ENCODE data around the gene YIF1B. TPM values are rescaled to one million over a fixed set of nuclear protein-coding genes. Genes with fewer than 3 reads are reported as not detected.
"Not testable (repeated sequence)": the region's sequence is repeated elsewhere in the genome, so short reads cannot be mapped to it uniquely, and the experiment has no call there.

YIF1B gene
- total RNA-seq, 2 donors from 2014 or later = 34.7 to 71.9 TPM

DNA sequence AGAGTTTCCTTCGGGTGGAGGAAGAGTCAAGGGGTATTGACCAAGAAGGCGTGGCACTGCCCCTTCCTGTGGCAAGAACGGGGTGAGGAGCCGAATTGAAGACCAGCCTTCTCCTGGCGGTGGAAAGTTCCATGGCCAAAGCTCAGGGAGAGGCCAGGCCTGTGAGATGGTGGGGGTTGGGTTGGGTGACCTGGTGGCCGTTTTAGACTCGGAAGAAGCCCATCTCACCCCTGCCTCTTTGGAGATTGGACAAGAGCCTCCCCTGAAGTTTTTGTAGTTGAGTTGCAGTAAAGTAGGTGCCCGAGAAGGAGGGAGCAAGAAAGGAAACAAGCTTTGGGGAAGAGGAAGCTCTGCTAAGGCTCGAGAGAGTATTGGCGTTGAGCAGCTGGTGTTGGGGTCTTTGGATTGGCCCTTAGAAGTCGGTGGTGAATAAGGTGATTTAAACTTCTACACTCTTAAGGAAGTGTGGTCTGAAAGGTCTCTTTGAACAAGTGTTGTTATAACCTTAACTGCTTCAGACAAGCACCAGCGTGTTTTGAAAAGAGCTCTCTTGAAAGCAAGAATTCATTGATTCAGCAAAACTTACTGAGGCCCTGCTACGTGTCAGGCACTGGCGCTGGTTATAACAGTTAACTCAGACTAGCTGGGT is 50.4 kb downstream of the YIF1B start:
- WGBS = 34% methylated on average over 14 of the region's 14 CpGs
- intact Hi-C loops (cut with DNase I) = no loop called here
- Histone ChIP-seq H3K4me3 (peak overlapping the region; percentile 59 to 81), H3K27me3 (replicated peaks; ENCODE audit: insufficient read depth) (no peaks in the 10 kb centered on the region), H3K4me1 (replicated peaks) (peaks cover 5% of the 10 kb centered on the region), H3K27ac (peak overlapping the region; percentile 92 to 93), H3K36me3 (no peaks in the 10 kb centered on the region), H3K9me3 (no peaks in the 10 kb centered on the region)
- no peak for DNase-seq (ENCODE audit: low spot score)
- peak; percentile 19 for TF ChIP-seq POLR2A (IDR thresholded peaks at IDR 0.05)
- TF ChIP-seq, protein P1, sequence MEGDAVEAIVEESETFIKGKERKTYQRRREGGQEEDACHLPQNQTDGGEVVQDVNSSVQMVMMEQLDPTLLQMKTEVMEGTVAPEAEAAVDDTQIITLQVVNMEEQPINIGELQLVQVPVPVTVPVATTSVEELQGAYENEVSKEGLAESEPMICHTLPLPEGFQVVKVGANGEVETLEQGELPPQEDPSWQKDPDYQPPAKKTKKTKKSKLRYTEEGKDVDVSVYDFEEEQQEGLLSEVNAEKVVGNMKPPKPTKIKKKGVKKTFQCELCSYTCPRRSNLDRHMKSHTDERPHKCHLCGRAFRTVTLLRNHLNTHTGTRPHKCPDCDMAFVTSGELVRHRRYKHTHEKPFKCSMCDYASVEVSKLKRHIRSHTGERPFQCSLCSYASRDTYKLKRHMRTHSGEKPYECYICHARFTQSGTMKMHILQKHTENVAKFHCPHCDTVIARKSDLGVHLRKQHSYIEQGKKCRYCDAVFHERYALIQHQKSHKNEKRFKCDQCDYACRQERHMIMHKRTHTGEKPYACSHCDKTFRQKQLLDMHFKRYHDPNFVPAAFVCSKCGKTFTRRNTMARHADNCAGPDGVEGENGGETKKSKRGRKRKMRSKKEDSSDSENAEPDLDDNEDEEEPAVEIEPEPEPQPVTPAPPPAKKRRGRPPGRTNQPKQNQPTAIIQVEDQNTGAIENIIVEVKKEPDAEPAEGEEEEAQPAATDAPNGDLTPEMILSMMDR (IDR thresholded peaks at IDR 0.05) = peak in 2 of 4 experiments; percentile 20 to 23
- TF ChIP-seq POLR2AphosphoS5 (IDR thresholded peaks at IDR 0.05) = no peak

DNA sequence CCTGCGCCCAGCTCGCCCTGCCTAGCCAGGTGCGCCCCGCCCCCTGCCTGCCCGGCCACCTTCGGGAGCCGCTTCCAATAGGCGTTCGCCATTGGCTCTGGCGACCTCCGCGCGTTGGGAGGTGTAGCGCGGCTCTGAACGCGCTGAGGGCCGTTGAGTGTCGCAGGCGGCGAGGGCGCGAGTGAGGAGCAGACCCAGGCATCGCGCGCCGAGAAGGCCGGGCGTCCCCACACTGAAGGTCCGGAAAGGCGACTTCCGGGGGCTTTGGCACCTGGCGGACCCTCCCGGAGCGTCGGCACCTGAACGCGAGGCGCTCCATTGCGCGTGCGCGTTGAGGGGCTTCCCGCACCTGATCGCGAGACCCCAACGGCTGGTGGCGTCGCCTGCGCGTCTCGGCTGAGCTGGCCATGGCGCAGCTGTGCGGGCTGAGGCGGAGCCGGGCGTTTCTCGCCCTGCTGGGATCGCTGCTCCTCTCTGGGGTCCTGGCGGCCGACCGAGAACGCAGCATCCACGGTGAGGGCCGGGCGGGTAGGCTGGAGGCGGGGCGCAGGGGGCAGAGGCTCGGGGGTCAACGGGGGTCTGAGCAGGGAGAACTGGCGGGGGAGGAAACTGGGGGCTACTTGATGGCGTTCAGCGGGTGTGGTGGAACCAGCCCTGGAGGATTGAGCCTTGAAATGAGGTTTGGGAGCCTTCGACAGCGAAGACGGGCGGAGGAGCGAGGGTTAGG is 51.1 kb downstream of the YIF1B start, which contains the start of gene SPINT2:
Gene SPINT2, plus strand, starts transcription at position 88 of the 727 bp plus-strand sequence. Its CDS starts 320 bp downstream, at position 408.
- intact Hi-C loops (cut with DNase I) = no loop called here
- H3K27ac ChIP-seq = peak within 1 kb of the TSS; percentile 92 to 93
- TF ChIP-seq POLR2AphosphoS5 (IDR thresholded peaks at IDR 0.05) = peak; percentile 94
- TF ChIP-seq, protein P1 (IDR thresholded peaks at IDR 0.05) = peak in 1 of 4 experiments; percentile 37
- TF ChIP-seq POLR2A (IDR thresholded peaks at IDR 0.05) = peak; percentile 98
- H3K4me1 ChIP-seq (replicated peaks) = no peaks in the 10 kb centered on the region
- no peaks in the 10 kb centered on the region for H3K27me3 ChIP-seq (replicated peaks; ENCODE audit: insufficient read depth)
- H3K4me3 ChIP-seq = peak within 1 kb of the TSS; percentile 59 to 81
- WGBS = 4% methylated on average over 47 of the region's 78 CpGs
- no peaks in the 10 kb centered on the region for H3K36me3 ChIP-seq
- no peak for DNase-seq (ENCODE audit: low spot score)
- no peaks in the 10 kb centered on the region for H3K9me3 ChIP-seq

DNA sequence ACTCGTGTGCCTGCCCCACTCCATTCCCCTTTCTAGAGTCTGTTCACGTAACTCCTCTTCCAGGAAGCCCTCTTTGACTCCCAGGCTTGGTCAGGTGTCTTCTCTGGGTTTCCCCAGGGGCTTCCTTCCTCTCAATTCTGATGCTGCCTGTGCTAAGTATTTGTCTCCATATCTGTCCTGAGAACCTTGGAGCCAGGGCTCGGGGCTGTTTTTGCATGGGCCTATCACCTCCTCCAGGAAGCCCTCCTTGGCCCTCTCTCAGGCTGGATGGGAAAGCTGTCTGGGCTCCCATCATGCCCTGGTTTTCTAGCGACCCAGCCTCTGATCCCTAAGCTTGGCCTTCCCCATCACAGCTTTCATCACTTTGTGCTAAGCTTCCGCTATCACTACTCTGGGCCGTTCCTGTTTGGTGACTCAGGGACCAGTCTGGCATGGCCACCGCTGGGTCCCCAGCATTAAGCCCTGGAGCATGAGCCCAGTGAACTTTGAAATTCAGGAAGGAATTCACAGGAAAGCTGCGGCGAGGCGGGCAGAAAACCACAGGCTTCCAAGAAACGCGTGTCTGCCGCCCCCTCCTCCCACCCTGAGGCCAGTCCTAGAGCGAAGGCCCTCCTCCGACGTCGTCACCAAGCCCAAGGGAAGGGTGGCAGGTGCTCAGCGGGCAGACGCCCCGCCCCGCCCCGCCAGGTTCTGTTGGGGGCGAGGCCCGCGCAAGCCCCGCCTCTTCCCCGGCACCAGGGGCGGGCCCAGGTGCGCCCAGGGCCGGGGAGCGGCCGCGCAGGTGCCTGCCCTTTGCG is 51.9 kb downstream of the YIF1B start:
- H3K4me1 ChIP-seq (replicated peaks) = no peaks in the 10 kb centered on the region
- peak; percentile 94 for DNase-seq (ENCODE audit: low spot score)
- WGBS = 14% methylated on average over 27 of the region's 34 CpGs

DNA sequence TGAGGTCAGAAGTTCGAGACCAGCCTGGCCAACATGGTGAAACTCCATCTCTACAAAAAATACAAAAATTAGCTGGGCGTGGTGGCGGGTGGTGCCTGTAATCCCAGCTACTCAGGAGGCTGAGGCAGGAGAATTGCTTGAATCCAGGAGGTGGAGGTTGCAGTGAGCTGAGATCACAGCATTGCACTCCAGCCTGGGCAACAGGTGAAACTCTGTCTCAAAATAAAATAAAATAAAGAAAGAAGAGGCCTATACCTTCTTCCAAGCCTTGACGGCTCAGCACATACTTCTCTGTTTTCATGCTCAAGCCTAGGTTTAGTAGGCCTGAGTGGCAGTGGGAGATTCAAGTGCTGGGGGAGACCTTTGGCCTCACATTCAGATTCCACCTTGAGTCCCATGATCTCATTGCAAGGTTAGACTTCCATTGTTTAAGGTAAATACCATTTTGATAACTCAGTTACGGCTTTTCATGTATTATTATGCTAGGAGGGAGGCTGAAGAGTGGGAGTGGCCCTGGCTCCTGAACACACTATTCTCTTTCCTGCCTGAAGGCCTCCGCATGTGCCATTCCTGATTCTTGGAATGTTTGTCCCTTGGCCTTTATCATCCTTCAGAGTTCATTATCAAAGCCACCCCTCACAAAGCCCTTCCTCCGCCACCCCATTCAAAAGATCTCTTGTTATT is 53.0 kb downstream of the YIF1B start:
- Histone ChIP-seq H3K27ac (no peak overlapping the region), H3K36me3 (no peaks in the 10 kb centered on the region), H3K4me3 (no peak overlapping the region), H3K27me3 (replicated peaks; ENCODE audit: insufficient read depth) (no peaks in the 10 kb centered on the region), H3K4me1 (replicated peaks) (no peaks in the 10 kb centered on the region), H3K9me3 (no peaks in the 10 kb centered on the region)
- WGBS = 98% methylated on average over 7 of the region's 7 CpGs
- DNase-seq (ENCODE audit: low spot score) = no peak
- intact Hi-C loops (cut with DNase I) = no loop called here
- TF ChIP-seq POLR2AphosphoS5 (IDR thresholded peaks at IDR 0.05) = no peak
- no peak for TF ChIP-seq POLR2A (IDR thresholded peaks at IDR 0.05)
- TF ChIP-seq, protein P1 (IDR thresholded peaks at IDR 0.05) = no peak

More for the DNA sequence above, 51.9 kb downstream of the YIF1B start:
- Histone ChIP-seq H3K36me3 (no peaks in the 10 kb centered on the region), H3K9me3 (no peaks in the 10 kb centered on the region), H3K27me3 (replicated peaks; ENCODE audit: insufficient read depth) (no peaks in the 10 kb centered on the region), H3K27ac (peak overlapping the region; percentile 67 to 93), H3K4me3 (peak overlapping the region; percentile 59 to 81)
- intact Hi-C loops (cut with DNase I) = no loop called here
- TF ChIP-seq POLR2AphosphoS5 (IDR thresholded peaks at IDR 0.05) (no peak), POLR2A (IDR thresholded peaks at IDR 0.05) (no peak)
- TF ChIP-seq, protein P1 (IDR thresholded peaks at IDR 0.05) = no peak

DNA sequence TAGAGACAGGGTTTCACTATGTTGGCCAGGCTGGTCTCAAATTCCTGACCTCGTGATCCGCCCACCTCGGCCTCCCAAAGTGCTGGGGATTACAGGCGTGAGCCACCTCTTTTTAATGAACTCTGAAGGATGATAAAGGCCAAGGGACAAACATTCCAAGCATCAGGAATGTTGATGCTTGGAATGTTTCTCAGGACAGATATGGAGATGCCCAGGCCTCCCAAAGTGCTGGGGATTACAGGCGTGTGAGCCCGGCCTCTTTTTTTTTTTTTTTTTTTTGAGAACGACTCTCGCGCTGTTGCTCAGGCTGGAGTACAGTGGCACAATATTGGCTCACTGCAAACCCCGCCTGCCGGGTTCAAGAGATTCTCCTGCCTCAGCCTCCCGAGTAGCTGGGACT is 53.8 kb downstream of the YIF1B start:
- DNase-seq (ENCODE audit: low spot score); H3K36me3 ChIP-seq; intact Hi-C loops (cut with DNase I): not testable (repeated sequence)

More for the DNA sequence above, 53.8 kb downstream of the YIF1B start:
- not testable (repeated sequence) for H3K4me1 ChIP-seq (replicated peaks); H3K27me3 ChIP-seq (replicated peaks; ENCODE audit: insufficient read depth); H3K27ac ChIP-seq; H3K4me3 ChIP-seq; H3K9me3 ChIP-seq
- 93% methylated on average over 12 of the region's 12 CpGs for whole genome bisulfite sequencing
